ENCODE results near the gene HADH.
"Not testable (repeated sequence)": the region's sequence is repeated elsewhere in the genome, so short reads cannot be mapped to it uniquely, and the experiment has no call there.

HADH gene

DNA sequence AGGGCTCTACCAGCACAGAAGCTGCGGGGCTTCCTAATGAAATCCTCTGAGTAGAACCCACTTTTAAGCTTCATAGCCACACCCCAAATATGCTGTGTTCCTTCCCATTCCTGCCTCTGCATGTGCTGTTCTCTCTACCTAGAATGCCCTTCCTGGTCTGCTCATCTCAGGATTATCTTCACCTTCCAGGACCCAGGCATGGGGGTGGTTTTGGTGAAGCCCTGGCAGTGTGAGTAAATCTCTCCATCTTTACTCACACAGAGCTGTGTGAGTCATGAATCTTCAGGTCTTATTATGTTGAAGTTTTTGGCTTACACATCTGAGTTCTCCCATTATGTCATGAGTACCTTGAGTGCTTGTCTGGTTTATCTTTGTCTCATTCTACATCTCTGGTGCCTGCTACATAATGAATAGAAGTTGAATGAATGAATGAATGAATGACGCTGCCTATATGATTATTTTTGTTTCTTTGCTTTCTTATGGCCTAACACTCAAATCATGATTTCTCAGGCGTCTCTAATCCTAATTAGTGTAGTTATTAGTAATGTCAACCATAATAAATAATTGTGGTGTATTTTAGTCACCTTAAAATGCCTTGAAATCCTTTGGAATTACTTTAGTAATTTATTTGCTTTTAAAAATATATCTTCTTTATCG, 41.9 kb downstream of the HADH start:
- no peak for DNase-seq (ENCODE audit: low read depth, low spot score)

DNA sequence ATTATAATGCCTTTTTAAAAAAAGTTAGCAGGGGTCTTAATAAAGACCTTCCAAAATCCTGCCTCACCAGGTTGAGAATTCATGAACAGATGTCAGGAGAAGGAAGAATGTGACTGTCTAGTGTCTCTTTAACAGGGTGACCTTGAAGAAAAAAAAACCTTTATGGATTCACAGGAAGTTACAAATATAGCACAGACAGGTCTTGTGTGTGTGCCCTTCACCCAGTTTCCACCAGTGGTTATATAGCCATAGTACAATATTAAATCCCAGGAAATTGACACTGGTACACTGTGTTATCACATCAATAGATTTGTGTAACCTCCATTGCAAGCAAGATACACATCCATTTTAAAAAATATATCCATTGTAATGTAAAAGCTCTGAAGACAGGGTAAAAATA, 43.7 kb downstream of the HADH start:
- DNase-seq (ENCODE audit: low read depth, low spot score): no peak

- no peak for DNase-seq (ENCODE audit: low read depth, low spot score)
These were observed 44.9 kb downstream of the HADH start for GRCh38 chr4:108034565-108034964.

GRCh38 chr4:108035691-108036090, 46.0 kb downstream of the HADH start:
- DNase-seq (ENCODE audit: low read depth, low spot score): no peak

- DNase-seq (ENCODE audit: low read depth, low spot score): no peak
These were observed 46.5 kb downstream of the HADH start for GRCh38 chr4:108036213-108036612.

DNA sequence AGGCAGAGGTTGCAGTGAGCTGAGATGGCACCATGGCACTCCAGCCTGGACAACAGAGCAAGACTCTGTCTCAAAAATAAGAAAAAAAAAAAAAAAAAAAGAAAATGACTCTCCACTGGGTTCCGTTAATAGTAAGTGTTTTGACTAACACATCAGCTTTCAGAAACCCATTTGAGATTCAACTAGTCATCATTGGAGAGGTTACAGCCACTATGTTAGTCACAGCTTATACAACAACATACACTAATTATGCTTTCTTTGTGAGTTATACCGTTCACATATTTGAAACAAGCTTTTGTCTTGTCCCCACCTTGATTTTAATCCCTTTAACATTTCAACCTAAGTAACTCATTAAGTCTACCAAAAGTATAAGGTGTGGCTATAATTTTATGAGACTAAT, 48.2 kb downstream of the HADH start:
- DNase-seq (ENCODE audit: low read depth, low spot score): no peak

DNA sequence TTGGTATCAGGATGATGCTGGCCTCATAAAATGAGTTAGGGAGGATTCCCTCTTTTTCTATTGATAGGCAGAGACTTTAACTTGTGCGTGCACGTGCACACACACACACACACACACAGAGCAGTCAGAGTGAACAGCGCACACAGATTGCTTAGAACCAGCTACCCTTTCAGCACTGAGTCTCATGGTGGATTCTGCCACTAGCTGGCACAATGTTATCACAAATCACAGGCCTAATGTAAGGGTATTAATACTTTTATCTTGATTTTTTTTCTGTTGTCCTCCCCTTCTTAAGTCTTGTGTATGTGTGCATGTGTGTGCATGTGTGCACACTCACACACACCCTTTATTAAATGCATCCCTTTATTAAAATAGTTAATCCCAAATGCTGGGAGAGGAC, 53.2 kb downstream of the HADH start:
- DNase-seq (ENCODE audit: low read depth, low spot score): no peak

DNA sequence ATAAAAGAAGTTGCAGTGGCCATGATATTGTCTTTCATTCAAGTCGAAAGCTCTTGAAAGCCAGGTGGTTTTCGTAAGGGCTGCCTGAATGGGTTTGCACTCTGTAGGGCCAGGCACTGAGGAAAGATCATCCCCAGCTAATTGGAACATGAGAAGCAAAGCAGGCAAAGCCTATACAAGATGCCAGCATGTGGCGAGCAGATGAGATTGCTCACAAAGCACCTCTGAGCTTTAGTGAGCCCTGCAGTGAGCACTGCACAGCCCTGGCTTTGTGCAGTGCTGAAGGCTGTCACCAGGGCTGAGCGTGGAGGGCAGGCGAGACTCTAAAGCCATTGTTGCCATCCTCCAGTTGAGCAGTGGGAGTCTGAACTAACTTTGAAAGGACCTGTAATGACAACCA, 53.8 kb downstream of the HADH start:
- no peak for DNase-seq (ENCODE audit: low read depth, low spot score)

- no peak for DNase-seq (ENCODE audit: low read depth, low spot score)
These were observed 55.4 kb downstream of the HADH start for GRCh38 chr4:108044951-108045686.

DNA sequence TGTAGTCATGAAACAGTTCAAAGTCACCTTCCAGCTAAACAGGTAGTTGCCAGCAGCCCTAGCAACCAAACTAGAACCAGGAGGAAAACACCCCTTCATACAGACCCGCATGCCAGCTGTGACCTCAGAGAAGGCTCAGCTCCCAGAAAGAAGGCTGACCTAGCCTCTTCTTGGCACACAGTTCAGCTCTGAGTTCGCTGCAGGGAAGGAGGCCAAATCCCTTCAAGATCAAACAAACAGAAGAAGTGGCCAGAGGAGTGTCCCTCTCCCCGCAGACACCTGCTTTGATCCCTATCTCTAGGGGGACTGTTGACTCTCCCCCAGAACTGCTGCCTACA, 56.0 kb downstream of the HADH start:
- no peak for DNase-seq (ENCODE audit: low read depth, low spot score)

GRCh38 chr4:108047199-108047598, 57.5 kb downstream of the HADH start:
- no peak for DNase-seq (ENCODE audit: low read depth, low spot score)

- no peak for DNase-seq (ENCODE audit: low read depth, low spot score)
These were observed 58.5 kb downstream of the HADH start for GRCh38 chr4:108048157-108048556.

- DNase-seq (ENCODE audit: low read depth, low spot score): no peak
These were observed 59.3 kb downstream of the HADH start for GRCh38 chr4:108048997-108049396.

- no peak for DNase-seq (ENCODE audit: low read depth, low spot score)
These were observed 59.7 kb downstream of the HADH start for GRCh38 chr4:108049406-108049805.

DNA sequence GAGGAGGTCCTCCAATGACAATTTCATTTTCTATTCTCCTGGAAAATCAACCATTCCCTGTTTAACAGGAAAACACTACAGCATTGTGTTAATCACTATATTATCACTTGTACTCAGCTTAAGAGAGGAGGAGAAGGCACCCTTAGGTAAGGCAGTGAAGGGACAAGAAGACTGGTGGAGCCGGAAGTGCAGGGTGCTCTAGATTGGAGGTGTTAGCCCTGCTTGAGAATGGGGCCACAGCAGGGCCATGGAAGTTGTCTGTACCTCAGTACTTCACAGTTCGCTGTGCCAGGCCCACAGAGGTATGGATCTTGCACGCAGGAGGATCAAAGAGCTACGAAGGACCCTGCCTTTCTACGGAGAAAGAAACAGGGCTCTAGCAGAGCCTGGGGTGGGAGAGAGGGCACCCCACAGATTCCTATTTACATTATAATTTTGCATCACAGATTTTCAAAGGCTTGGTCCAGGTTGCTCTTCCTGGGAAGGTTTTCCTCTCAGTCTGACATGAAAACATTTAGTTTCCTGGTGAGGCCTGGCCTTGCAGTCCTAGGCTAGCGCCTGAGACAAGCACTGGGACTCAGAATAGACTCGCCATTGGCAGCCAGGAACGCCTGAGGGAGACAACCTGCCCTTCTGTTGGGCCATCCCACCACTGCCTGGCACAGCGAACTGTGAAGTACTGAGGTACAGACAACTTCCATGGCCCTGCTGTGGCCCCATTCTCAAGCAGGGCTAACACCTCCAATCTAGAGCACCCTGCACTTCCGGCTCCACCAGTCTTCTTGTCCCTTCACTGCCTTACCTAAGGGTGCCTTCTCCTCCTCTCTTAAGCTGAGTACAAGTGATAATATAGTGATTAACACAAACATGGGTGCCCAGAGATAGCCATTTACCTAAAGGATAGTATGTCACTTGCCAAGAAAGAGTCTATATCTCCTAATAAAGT, 60.8 kb downstream of the HADH start:
- not testable (repeated sequence) for DNase-seq (ENCODE audit: low read depth, low spot score)

DNA sequence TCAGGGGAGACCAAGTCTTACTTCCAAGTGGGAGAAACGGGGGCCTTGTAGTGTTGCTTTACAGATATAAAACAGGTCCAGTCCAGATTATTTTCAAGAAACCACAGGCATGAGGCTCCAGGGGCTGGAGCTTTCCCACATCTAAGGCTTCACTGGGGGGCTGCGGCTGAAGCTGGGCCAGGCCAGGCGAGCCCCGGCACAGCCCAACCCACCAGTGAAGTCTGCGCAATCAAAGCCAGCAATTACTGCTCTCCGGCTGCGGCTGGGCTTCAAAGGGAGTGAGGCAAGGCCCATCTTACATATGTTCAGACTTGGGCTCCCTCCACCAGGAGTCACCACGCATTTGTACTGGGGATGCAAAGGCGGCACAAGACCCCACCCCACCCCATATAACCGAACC, 61.7 kb downstream of the HADH start:
- DNase-seq (ENCODE audit: low read depth, low spot score): no peak

- DNase-seq (ENCODE audit: low read depth, low spot score): no peak
These were observed 63.0 kb downstream of the HADH start for GRCh38 chr4:108052558-108053120.

- no peak for DNase-seq (ENCODE audit: low read depth, low spot score)
These were observed 63.6 kb downstream of the HADH start for GRCh38 chr4:108053251-108053711.

- DNase-seq (ENCODE audit: low read depth, low spot score): no peak
These were observed 64.4 kb downstream of the HADH start for GRCh38 chr4:108054025-108054638.

DNA sequence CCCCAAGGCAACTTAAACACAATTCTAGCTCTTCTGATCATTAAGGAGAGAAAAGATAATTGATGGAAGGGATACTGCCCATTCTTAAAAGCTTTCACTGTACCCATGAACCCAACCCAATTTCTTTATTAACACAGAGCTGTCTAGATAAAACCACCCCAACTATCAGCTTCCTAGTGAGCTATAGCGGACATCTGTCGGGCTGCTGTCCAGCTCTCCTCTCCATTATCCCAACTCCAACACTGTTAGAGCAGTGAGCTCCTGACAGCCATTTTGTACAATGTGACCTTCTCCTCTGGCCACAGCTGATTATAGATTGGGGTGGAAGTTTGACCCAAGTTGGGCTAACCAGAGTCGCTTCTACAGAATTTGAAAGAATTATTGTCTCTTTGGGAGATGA, 66.1 kb downstream of the HADH start:
- no peak for DNase-seq (ENCODE audit: low read depth, low spot score)

GRCh38 chr4:108056418-108056817, 66.7 kb downstream of the HADH start:
- DNase-seq (ENCODE audit: low read depth, low spot score): no peak
